ENCODE measurements around the gene ZFAND2A. TPM values are rescaled to one million over a fixed set of nuclear protein-coding genes. Genes with fewer than 3 reads are reported as not detected.
"Not testable (repeated sequence)": the region's sequence is repeated elsewhere in the genome, so short reads cannot be mapped to it uniquely, and the experiment has no call there.

ZFAND2A gene
- total RNA-seq, 1 experiment from 2014 or later = 51.2 TPM

DNA sequence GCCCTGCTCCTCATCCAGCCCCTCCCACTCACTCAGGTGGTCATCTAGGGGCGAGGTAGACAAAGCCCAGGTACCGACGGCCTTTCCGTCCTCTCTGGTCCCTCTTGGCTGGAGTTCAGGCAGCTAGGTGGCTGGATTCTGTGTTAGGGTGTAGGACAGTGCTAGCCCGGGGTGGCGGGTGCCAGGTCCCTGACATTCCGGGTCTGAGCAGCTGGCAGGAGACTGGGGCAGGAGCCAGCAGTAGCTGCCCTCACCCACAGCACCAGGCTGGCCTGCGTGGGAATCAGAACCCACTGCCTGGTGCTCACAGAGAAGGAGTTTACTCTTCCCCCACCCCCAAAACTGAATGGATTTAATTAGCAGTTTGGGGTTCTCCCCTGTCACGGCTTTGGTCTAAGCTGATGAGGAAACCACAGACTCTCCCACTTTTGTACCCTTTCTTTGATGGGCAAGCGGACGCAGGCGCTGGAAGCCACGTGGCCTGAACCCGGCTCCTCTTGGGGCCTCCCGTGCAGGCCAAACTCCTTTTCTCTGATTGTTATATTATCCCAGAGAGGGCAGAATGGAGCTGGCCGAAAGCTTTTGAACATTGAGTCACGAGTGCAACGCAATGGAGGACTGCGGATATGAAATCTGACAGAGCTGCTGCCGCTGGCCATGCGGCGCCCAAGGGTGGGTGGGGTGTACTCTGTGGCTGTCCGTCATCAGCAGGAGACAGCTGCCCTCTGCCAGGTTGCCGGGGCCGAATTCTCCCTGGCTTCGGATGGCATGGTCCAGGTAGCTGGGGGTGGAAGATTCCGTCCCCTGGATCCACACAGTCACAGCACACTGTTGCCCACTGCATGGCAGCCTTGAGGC is 12.9 kb upstream of the ZFAND2A start:
- POLR2A ChIA-PET (ENCODE audit: unreplicated experiment) = no interaction called here
- no peak overlapping the region for H2AFZ ChIP-seq
- TF ChIP-seq, protein P1, sequence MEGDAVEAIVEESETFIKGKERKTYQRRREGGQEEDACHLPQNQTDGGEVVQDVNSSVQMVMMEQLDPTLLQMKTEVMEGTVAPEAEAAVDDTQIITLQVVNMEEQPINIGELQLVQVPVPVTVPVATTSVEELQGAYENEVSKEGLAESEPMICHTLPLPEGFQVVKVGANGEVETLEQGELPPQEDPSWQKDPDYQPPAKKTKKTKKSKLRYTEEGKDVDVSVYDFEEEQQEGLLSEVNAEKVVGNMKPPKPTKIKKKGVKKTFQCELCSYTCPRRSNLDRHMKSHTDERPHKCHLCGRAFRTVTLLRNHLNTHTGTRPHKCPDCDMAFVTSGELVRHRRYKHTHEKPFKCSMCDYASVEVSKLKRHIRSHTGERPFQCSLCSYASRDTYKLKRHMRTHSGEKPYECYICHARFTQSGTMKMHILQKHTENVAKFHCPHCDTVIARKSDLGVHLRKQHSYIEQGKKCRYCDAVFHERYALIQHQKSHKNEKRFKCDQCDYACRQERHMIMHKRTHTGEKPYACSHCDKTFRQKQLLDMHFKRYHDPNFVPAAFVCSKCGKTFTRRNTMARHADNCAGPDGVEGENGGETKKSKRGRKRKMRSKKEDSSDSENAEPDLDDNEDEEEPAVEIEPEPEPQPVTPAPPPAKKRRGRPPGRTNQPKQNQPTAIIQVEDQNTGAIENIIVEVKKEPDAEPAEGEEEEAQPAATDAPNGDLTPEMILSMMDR (conservative IDR thresholded peaks at IDR 0.05) = no peak
- no peak for TF ChIP-seq EZH2 (IDR thresholded peaks at IDR 0.05; ENCODE audit: low read depth)

DNA sequence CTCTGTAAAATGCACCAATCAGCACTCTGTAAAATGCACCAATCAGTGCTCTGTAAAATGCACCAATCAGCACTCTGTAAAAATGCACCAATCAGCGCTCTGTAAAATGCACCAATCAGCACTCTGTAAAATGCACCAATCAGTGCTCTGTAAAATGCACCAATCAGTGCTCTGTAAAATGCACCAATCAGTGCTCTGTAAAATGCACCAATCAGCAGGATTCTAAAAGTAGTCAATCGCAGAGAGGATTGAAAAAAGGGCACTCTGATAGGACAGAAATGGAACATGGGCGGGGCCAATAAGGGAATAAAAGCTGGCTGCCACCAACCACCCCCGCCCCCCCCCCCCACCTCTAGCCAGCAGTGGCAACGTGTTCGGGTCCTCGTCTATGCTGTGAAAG is 11.5 kb upstream of the ZFAND2A start:
- intact Hi-C loops (cut with micrococcal nuclease; ENCODE audit: unreplicated experiment); H3K79me2 ChIP-seq (ENCODE audit: low read depth): not testable (repeated sequence)

More for the DNA sequence above, 12.9 kb upstream of the ZFAND2A start:
- Histone ChIP-seq H3K9me2 (ENCODE audit: insufficient read depth) (no peaks in the 10 kb centered on the region), H3K36me3 (ENCODE audit: low read depth) (no peaks in the 10 kb centered on the region), H3K4me2 (no peak overlapping the region), H3F3A (ENCODE audit: insufficient read depth, low read depth) (peaks cover 10% of the 10 kb centered on the region), H3K4me3 (no peak overlapping the region), H3K4me1 (replicated peaks; ENCODE audit: insufficient read depth) (peaks cover 11% of the 10 kb centered on the region), H3K79me2 (ENCODE audit: low read depth) (no peaks in the 10 kb centered on the region), H3K9me3 (ENCODE audit: insufficient read depth, low read depth) (peaks cover 2% of the 10 kb centered on the region; the same call in 1 of the 2 replicates), H3K27ac (no peak overlapping the region), H3K27me3 (ENCODE audit: insufficient read depth, low read depth) (no peaks in the 10 kb centered on the region), H4K20me1 (ENCODE audit: insufficient read depth) (no peaks in the 10 kb centered on the region)
- no TSS peak for BruUV-seq (replicated peaks)
- intact Hi-C loops (cut with micrococcal nuclease; ENCODE audit: unreplicated experiment) = no loop called here
- CTCF ChIA-PET = no interaction called here
- DNase-seq = no peak

DNA sequence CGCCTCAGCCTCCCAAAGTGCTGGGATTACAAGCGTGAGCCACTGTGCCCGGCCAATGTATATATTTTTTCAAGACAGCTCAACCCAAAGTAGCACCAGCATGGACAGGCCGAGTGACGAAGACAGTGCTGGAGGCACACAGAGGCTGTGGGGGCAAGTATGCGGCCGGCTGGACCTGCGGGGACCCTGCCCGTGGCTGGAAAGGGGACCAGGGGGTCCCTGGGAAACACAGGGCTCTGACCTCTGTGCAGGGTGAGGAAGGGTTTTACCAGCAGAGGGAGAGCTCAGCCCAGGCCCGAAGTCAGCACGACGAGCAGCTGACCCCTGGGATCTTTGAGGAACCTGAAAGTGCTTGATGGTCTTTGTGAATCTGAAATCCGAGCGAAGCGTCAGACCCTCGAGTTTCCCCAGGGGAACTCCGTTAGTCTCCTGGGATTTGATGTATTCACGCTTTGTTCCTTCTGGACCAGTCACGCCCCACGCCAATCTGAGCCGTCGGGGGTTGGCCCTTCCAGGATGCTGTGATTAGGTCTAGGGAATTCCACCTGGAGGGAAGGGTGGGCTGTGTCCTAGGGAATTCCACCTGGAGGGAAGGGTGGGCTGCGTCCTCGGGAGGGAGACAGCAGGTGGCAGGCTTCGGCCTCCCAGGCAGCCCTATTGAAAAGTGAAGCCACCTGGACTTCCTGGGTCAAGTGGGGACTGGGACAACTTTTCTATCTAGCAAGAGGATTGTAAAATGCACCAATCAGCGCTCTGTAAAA is 10.9 kb upstream of the ZFAND2A start:
- no peak for TF ChIP-seq EZH2 (IDR thresholded peaks at IDR 0.05; ENCODE audit: low read depth)
- TF ChIP-seq, protein P1 (conservative IDR thresholded peaks at IDR 0.05) = no peak
- no TSS peak for BruUV-seq (replicated peaks)

More for the DNA sequence above, 11.5 kb upstream of the ZFAND2A start:
- POLR2A ChIA-PET (ENCODE audit: unreplicated experiment); H3F3A ChIP-seq (ENCODE audit: insufficient read depth, low read depth); H3K4me3 ChIP-seq; BruUV-seq (replicated peaks); H3K4me2 ChIP-seq; H4K20me1 ChIP-seq (ENCODE audit: insufficient read depth); H3K4me1 ChIP-seq (replicated peaks; ENCODE audit: insufficient read depth); H2AFZ ChIP-seq; H3K27me3 ChIP-seq (ENCODE audit: insufficient read depth, low read depth); H3K36me3 ChIP-seq (ENCODE audit: low read depth); H3K9me3 ChIP-seq (ENCODE audit: insufficient read depth, low read depth); DNase-seq; H3K9me2 ChIP-seq (ENCODE audit: insufficient read depth); H3K27ac ChIP-seq: not testable (repeated sequence)
- CTCF ChIA-PET = interaction anchor here (0.6 kb wide), 1 partner anchor 146 kb away, joined by 4 read pairs; no protein-coding TSS in a partner anchor

More for the DNA sequence above, 10.9 kb upstream of the ZFAND2A start:
- intact Hi-C loops (cut with micrococcal nuclease; ENCODE audit: unreplicated experiment) = no loop called here
- 0 out of 2 replicates have a peak, but pooled peaks cover 3% of the 10 kb centered on the region for H4K20me1 ChIP-seq (ENCODE audit: insufficient read depth)
- H3K9me2 ChIP-seq (ENCODE audit: insufficient read depth) = no peaks in the 10 kb centered on the region
- peaks cover 4% of the 10 kb centered on the region for H3F3A ChIP-seq (ENCODE audit: insufficient read depth, low read depth)
- H3K9me3 ChIP-seq (ENCODE audit: insufficient read depth, low read depth) = no peaks in the 10 kb centered on the region
- H3K36me3 ChIP-seq (ENCODE audit: low read depth) = no peaks in the 10 kb centered on the region
- ChIA-PET CTCF (no interaction called here), POLR2A (ENCODE audit: unreplicated experiment) (no interaction called here)
- H3K27me3 ChIP-seq (ENCODE audit: insufficient read depth, low read depth) = no peaks in the 10 kb centered on the region
- DNase-seq = no peak
- H3K27ac ChIP-seq = no peak overlapping the region
- H3K79me2 ChIP-seq (ENCODE audit: low read depth) = no peaks in the 10 kb centered on the region
- no peak overlapping the region for H2AFZ ChIP-seq
- H3K4me1 ChIP-seq (replicated peaks; ENCODE audit: insufficient read depth) = peaks cover 3% of the 10 kb centered on the region; the same call in 1 of the 2 replicates
- no peak overlapping the region for H3K4me2 ChIP-seq
- no peak overlapping the region for H3K4me3 ChIP-seq

All from PC-9 (cell line).